ENCODE results near the gene ROCK2. TPM values are rescaled to one million over a fixed set of nuclear protein-coding genes. Genes with fewer than 3 reads are reported as not detected.

Gene ROCK2
- total RNA-seq, 3 donors from 2014 or later, result 67.7 to 77.8 (median 71.0) TPM

DNA sequence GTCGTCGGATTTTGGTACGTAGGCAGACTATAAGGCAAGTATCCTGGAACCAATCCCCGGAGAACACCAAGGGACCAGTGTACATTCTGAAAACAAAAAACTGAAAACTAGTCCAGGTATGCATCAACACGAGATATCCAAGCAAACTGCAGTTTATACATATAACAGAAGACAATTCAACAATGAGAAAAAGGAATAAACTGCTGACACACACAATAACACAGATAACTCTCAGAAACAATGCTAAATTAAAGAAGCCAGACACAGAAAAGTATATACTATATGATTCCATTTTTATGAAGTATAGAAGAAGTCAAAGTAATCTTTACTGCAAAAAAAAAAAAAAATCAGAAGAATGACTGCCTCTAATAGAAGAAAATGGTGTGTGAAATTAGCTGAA, 5.9 kb downstream of the ROCK2 start:
- ATAC-seq (no peak), DNase-seq (no peak)
- intact Hi-C loops (cut with DNase I, micrococcal nuclease), result no loop called here
- Histone ChIP-seq H3K4me1 (ENCODE audit: low read depth) (peaks cover 16% of the 10 kb centered on the region), H3K9me3 (no peaks in the 10 kb centered on the region), H3K36me3 (ENCODE audit: low read depth) (no peaks in the 10 kb centered on the region), H3K4me3 (no peak overlapping the region)
- TF ChIP-seq, protein P1, sequence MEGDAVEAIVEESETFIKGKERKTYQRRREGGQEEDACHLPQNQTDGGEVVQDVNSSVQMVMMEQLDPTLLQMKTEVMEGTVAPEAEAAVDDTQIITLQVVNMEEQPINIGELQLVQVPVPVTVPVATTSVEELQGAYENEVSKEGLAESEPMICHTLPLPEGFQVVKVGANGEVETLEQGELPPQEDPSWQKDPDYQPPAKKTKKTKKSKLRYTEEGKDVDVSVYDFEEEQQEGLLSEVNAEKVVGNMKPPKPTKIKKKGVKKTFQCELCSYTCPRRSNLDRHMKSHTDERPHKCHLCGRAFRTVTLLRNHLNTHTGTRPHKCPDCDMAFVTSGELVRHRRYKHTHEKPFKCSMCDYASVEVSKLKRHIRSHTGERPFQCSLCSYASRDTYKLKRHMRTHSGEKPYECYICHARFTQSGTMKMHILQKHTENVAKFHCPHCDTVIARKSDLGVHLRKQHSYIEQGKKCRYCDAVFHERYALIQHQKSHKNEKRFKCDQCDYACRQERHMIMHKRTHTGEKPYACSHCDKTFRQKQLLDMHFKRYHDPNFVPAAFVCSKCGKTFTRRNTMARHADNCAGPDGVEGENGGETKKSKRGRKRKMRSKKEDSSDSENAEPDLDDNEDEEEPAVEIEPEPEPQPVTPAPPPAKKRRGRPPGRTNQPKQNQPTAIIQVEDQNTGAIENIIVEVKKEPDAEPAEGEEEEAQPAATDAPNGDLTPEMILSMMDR (IDR thresholded peaks at IDR 0.05), result no peak

DNA sequence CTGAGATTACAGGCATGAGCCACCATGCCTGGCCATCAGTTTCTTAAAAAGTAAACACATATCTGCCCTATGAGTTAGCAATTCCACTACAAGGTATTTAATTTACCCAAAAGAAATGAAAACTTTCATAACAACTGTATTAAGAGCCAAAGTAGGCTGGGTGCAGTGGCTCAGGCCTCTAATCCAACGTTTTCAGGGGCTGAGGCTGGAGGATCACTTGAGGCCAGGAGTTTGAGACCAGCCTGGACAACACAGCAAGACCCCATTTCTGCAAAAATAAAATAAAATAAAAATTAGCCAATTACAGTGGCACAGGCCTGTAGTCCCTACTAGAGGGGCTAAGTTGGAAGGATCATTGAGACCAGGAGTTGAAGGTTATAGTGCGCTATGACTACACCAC, 6.5 kb downstream of the ROCK2 start:
- TF ChIP-seq, protein P1 (IDR thresholded peaks at IDR 0.05), result no peak
- no peaks in the 10 kb centered on the region for H3K36me3 ChIP-seq (ENCODE audit: low read depth)
- no peaks in the 10 kb centered on the region for H3K9me3 ChIP-seq
- H3K4me1 ChIP-seq (ENCODE audit: low read depth), result peaks cover 16% of the 10 kb centered on the region
- intact Hi-C loops (cut with DNase I, micrococcal nuclease), result no loop called here
- H3K4me3 ChIP-seq, result no peak overlapping the region
- no peak for ATAC-seq
- DNase-seq, result no peak

DNA sequence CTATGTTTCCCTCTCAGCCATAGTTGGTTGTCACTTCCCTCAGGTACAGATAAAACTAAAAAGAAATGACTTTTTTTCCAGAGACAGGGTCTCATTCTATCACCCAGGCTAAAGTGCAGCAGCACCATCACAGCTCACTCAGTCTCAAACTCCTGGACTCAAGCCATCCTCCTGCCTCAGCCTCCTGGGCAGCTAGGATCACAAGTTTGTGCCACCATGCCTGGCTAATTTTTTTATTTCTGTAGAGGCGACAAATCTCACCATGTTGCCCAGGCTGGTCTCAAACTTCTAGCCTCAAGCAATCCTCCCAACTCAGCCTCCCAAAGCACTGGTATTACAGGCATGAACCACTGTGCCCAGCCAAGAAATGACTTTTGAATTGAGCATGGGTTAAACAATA, 8.2 kb downstream of the ROCK2 start:
- no peaks in the 10 kb centered on the region for H3K9me3 ChIP-seq
- H3K36me3 ChIP-seq (ENCODE audit: low read depth), result no peaks in the 10 kb centered on the region
- no peak for ATAC-seq
- TF ChIP-seq, protein P1 (IDR thresholded peaks at IDR 0.05), result no peak
- DNase-seq, result no peak
- peaks cover 9% of the 10 kb centered on the region for H3K4me1 ChIP-seq (ENCODE audit: low read depth)
- no peak overlapping the region for H3K4me3 ChIP-seq
- intact Hi-C loops (cut with DNase I, micrococcal nuclease), result no loop called here

DNA sequence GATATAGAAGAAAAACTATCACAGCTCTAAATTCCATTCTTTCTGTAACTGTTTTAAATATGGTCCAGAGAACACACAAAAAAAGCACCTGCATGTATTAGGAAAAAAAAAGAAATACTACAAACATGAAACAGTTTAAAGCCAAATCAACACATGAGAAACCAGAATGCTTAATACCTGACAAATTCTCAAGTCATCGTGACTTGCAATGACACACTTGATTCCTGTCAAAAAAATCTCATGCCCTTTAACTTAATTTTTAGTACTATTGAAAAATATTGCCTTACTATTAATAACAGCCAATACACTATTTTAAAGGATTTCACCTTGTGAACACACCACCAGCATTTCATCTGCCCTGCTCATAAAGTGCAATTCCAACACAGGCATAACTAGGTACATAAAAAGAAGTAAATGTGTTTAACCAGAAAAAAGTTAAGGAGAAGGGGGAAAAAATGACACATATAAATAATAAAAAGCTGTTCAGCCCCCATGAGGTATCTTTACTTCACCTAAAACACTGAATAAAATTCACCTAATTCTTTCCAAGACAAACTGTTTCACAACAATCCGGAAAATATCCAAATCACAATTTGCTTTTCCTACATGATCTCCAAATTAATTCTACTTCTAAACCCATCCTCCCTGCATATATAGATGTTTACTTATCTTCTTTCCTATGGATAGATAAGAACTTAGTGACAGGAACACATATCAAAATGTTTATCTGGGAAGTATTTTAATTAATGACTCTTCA, 10.8 kb downstream of the ROCK2 start:
- ATAC-seq, result no peak
- TF ChIP-seq, protein P1 (IDR thresholded peaks at IDR 0.05), result no peak
- Histone ChIP-seq H3K9me3 (no peaks in the 10 kb centered on the region), H3K4me1 (ENCODE audit: low read depth) (peaks cover 11% of the 10 kb centered on the region), H3K36me3 (ENCODE audit: low read depth) (no peaks in the 10 kb centered on the region), H3K4me3 (no peak overlapping the region)
- DNase-seq, result no peak
- intact Hi-C loops (cut with DNase I, micrococcal nuclease), result no loop called here

DNA sequence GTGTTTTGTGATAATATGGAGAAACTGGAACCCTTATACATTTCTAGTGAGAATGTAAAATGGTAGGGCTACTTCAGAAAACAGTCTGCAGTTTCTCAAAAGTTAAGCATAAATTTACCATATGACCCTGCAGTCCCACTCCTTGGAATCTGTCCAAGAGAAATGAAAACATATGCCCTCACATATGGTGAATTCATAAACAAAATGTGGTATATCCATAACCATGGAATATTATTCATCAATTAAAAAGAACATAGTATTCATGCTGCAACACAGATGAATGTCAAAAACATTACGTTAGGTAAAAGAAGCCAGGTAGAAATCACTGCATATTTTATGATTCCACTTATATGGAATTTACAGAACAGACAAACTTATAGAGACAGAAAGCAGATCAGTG, 11.8 kb downstream of the ROCK2 start:
- H3K4me1 ChIP-seq (ENCODE audit: low read depth), result peaks cover 11% of the 10 kb centered on the region
- DNase-seq, result no peak
- no peaks in the 10 kb centered on the region for H3K9me3 ChIP-seq
- ATAC-seq, result no peak
- intact Hi-C loops (cut with DNase I, micrococcal nuclease), result no loop called here
- no peaks in the 10 kb centered on the region for H3K36me3 ChIP-seq (ENCODE audit: low read depth)
- TF ChIP-seq, protein P1 (IDR thresholded peaks at IDR 0.05), result no peak
- no peak overlapping the region for H3K4me3 ChIP-seq
